Esophagus squamous epithelium (tissue), 4 donors: Measurements from ENCODE around the gene RGS14.

Source experiments
- CTCF ChIP-seq, 6 experiments: fragments of 450-650 bp in 4 of 6; fragments of 200-600 bp in 2 of 6; sonication (generic) in 2 of 6; IDR thresholded peaks; one replicate each; pipeline ENCODE4 v1.5.1; 2016 to 2019; ENCODE audit warnings: antibody characterized with exemption in 6 of 6, mild to moderate bottlenecking in 4 of 6, moderate library complexity in 4 of 6
- POLR2A ChIP-seq, 4 donors: fragments of 450-650 bp; IDR thresholded peaks; one replicate each; pipeline ENCODE4 v1.6.1; 2017; ENCODE audit warnings: antibody characterized with exemption in 4 of 4, mild to moderate bottlenecking in 4 of 4, moderate library complexity in 3 of 4

GRCh38 chr5:177365845-177366527, 8.3 kb downstream of the RGS14 start:
- TF ChIP-seq POLR2A (IDR thresholded peaks at IDR 0.05) (no peak), CTCF (IDR thresholded peaks at IDR 0.05) (no peak)
